DND-41 (cell line): Measurements from ENCODE around the gene EHMT1.

ENCODE experiments used
- ATAC-seq: fragments of 200-7000 bp; cut with Tn5 transposase; 3 replicates; pipeline ENCODE4 v1.9.1; 2021; ENCODE audit warnings: low read depth; ENCODE audit not compliant: insufficient read depth
- DNase-seq: peaks from one replicate; pipeline ENCODE4 v3.0.0-alpha.2; 2020
- H2AFZ ChIP-seq: 2 replicates; pipeline ENCODE4 v1.6.0; 2012; ENCODE audit warnings: low read depth, low read length
- H3K27ac ChIP-seq: 2 replicates; pipeline ENCODE4 v1.5.1; 2012; ENCODE audit warnings: low read length, inconsistent platforms
- H3K27me3 ChIP-seq: fragments of 200-600 bp; sonication (generic); 2 replicates; pipeline ENCODE4 v1.6.0; 2012; ENCODE audit warnings: low read length, mild to moderate bottlenecking, inconsistent platforms; ENCODE audit not compliant: insufficient read depth, poor library complexity
- H3K36me3 ChIP-seq: 2 replicates; pipeline ENCODE4 v1.5.1; 2012; ENCODE audit warnings: low read length, inconsistent platforms; ENCODE audit not compliant: insufficient read depth
- H3K4me1 ChIP-seq: 2 replicates; pipeline ENCODE4 v1.5.1; 2012; ENCODE audit warnings: mild to moderate bottlenecking, low read length; ENCODE audit not compliant: insufficient read depth
- H3K4me2 ChIP-seq: 2 replicates; pipeline ENCODE4 v1.6.0; 2012; ENCODE audit warnings: mild to moderate bottlenecking, moderate library complexity, low read length, inconsistent platforms; ENCODE audit not compliant: insufficient read depth
- H3K4me3 ChIP-seq, 2 experiments: fragments of 200-600 bp in 1 of 2; shearing (Covaris generic) in 1 of 2; 2 replicates each; pipeline ENCODE4 v1.5.1; 2012 to 2016; ENCODE audit warnings: inconsistent platforms in 2 of 2, low read length in 2 of 2, mild to moderate bottlenecking in 2 of 2, low read depth in 1 of 2, moderate library complexity in 1 of 2
- H3K79me2 ChIP-seq: 2 replicates; pipeline ENCODE4 v1.6.0; 2012; ENCODE audit warnings: low read length, inconsistent platforms; ENCODE audit not compliant: insufficient read depth
- H3K9ac ChIP-seq: 2 replicates; pipeline ENCODE4 v1.6.0; 2012; ENCODE audit warnings: low read depth, mild to moderate bottlenecking, inconsistent platforms, low read length, moderate library complexity
- H3K9me3 ChIP-seq: 2 replicates; pipeline ENCODE4 v1.5.1; 2012; ENCODE audit warnings: low read length, moderate library complexity, mild to moderate bottlenecking, inconsistent platforms; ENCODE audit not compliant: insufficient read depth, severe bottlenecking
- H4K20me1 ChIP-seq: 2 replicates; pipeline ENCODE4 v1.6.0; 2012; ENCODE audit warnings: low read length; ENCODE audit not compliant: insufficient read depth
- CTCF ChIP-seq: IDR thresholded peaks from 2 replicates; pipeline ENCODE4 v1.5.1; 2012; ENCODE audit warnings: borderline replicate concordance, low read length, moderate library complexity, mild to moderate bottlenecking; ENCODE audit not compliant: poor library complexity, severe bottlenecking; ENCODE audit errors: extremely low read depth
- EZH2 ChIP-seq: IDR thresholded peaks from 3 replicates; pipeline ENCODE4 v1.6.1; 2012; ENCODE audit warnings: borderline replicate concordance, low read depth, mild to moderate bottlenecking, moderate library complexity, low read length, inconsistent platforms; ENCODE audit not compliant: severe bottlenecking

The EHMT1 gene

GRCh38 chr9:137650259-137650658 is 31.5 kb downstream of the EHMT1 start:
- TF ChIP-seq CTCF, result no peak
- TF ChIP-seq EZH2, result no peak
- DNase-seq (no peak), ATAC-seq (no peak)
- H2AFZ ChIP-seq, result no peak overlapping the region
- peaks cover 95% of the 10 kb centered on the region for H3K79me2 ChIP-seq
- H3K36me3 ChIP-seq, result peaks cover 21% of the 10 kb centered on the region; the same call in 1 of the 2 replicates
- H3K9me3 ChIP-seq, result no peaks in the 10 kb centered on the region
- H3K27ac ChIP-seq, result no peak overlapping the region
- H4K20me1 ChIP-seq, result peaks cover 60% of the 10 kb centered on the region
- H3K4me2 ChIP-seq, result no peak overlapping the region
- H3K27me3 ChIP-seq, result no peaks in the 10 kb centered on the region
- H3K9ac ChIP-seq, result no peak overlapping the region
- no peak overlapping the region for H3K4me3 ChIP-seq
- no peaks in the 10 kb centered on the region for H3K4me1 ChIP-seq

GRCh38 chr9:137650779-137651178 is 32.0 kb downstream of the EHMT1 start:
- no peak for ATAC-seq
- H3K79me2 ChIP-seq, result peaks cover 95% of the 10 kb centered on the region
- no peaks in the 10 kb centered on the region for H3K9me3 ChIP-seq
- H3K9ac ChIP-seq, result no peak overlapping the region
- no peak overlapping the region for H3K4me2 ChIP-seq
- H2AFZ ChIP-seq, result no peak overlapping the region
- no peak overlapping the region for H3K27ac ChIP-seq
- no peaks in the 10 kb centered on the region for H3K27me3 ChIP-seq
- H3K4me3 ChIP-seq, result no peak overlapping the region
- H4K20me1 ChIP-seq, result peaks cover 61% of the 10 kb centered on the region
- no peaks in the 10 kb centered on the region for H3K4me1 ChIP-seq
- peaks cover 25% of the 10 kb centered on the region; the same call in 1 of the 2 replicates for H3K36me3 ChIP-seq
- TF ChIP-seq CTCF (no peak), EZH2 (no peak)
- no peak for DNase-seq

GRCh38 chr9:137656416-137656815 is 37.6 kb downstream of the EHMT1 start:
- peaks cover 54% of the 10 kb centered on the region for H4K20me1 ChIP-seq
- no peak for ATAC-seq
- no peaks in the 10 kb centered on the region for H3K27me3 ChIP-seq
- no peaks in the 10 kb centered on the region for H3K9me3 ChIP-seq
- no peak overlapping the region for H3K4me2 ChIP-seq
- no peak for DNase-seq
- H3K4me1 ChIP-seq, result no peaks in the 10 kb centered on the region
- H2AFZ ChIP-seq, result no peak overlapping the region
- no peak overlapping the region for H3K27ac ChIP-seq
- TF ChIP-seq EZH2 (no peak), CTCF (no peak)
- peaks cover 95% of the 10 kb centered on the region for H3K79me2 ChIP-seq
- H3K9ac ChIP-seq, result no peak overlapping the region
- H3K36me3 ChIP-seq, result peaks cover 14% of the 10 kb centered on the region; the same call in 1 of the 2 replicates
- no peak overlapping the region for H3K4me3 ChIP-seq

DNA sequence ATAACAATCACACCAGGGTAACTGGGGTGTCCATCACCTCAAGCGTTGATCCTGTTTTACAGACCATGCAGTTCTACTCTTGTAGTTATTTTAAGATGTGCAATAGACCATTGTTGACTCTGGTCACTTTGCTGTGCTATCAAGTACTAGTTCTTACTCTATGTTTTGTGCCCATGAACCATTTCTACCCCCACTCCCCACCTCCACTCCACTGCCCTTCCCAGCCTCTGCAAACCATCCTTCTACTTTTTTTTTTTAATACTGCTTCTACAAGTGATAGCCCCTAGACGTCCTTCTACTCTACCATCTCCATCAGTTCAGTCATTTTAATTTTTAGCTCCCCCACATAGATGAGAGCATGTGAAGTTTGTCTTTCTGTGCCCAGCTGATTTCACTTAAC is 38.8 kb downstream of the EHMT1 start:
- DNase-seq (no peak), ATAC-seq (no peak)
- TF ChIP-seq CTCF, result no peak
- TF ChIP-seq EZH2, result no peak
- Histone ChIP-seq H2AFZ (no peak overlapping the region), H3K4me1 (no peaks in the 10 kb centered on the region), H3K9me3 (no peaks in the 10 kb centered on the region), H3K4me3 (no peak overlapping the region), H3K9ac (no peak overlapping the region), H3K27ac (no peak overlapping the region), H3K36me3 (peaks cover 14% of the 10 kb centered on the region; the same call in 1 of the 2 replicates), H3K27me3 (no peaks in the 10 kb centered on the region), H4K20me1 (peaks cover 47% of the 10 kb centered on the region), H3K4me2 (no peak overlapping the region), H3K79me2 (peaks cover 96% of the 10 kb centered on the region)
